AG04449 (cell line): Measurements from ENCODE around the gene APLP2.
A peak's percentile ranks its signal among the peaks of the same experiment; 100 is the strongest.

ENCODE experiments used
- CTCF ChIA-PET: fragments of 350-600 bp; formaldehyde crosslinking; extraction: SDS; loops from one replicate; lab custom pipeline; 2021; ENCODE audit warnings: antibody characterized with exemption; lab: Yijun Ruan, JAX
- POLR2A ChIA-PET: fragments of 400-600, 350-600 bp; formaldehyde crosslinking; extraction: SDS; loops from one replicate; lab custom pipeline; 2020; ENCODE audit warnings: antibody characterized with exemption, inconsistent platforms; lab: Yijun Ruan, JAX
- DNase-seq: peaks from one replicate; pipeline ENCODE4 v3.0.0-alpha.2; 2010; ENCODE audit warnings: low read depth, low spot score
- H3K4me3 ChIP-seq: 2 replicates; pipeline ENCODE4 v1.5.1; 2011; ENCODE audit warnings: low read depth, mild to moderate bottlenecking, control low read depth, low read length
- TF ChIP-seq, protein P1 (sequence below): IDR thresholded peaks from one replicate; pipeline ENCODE4 v1.5.1; 2011; ENCODE audit warnings: mild to moderate bottlenecking, moderate library complexity, low read length, control low read depth, inconsistent platforms; ENCODE audit not compliant: insufficient read depth; ENCODE audit errors: missing control alignments

The APLP2 gene

DNA sequence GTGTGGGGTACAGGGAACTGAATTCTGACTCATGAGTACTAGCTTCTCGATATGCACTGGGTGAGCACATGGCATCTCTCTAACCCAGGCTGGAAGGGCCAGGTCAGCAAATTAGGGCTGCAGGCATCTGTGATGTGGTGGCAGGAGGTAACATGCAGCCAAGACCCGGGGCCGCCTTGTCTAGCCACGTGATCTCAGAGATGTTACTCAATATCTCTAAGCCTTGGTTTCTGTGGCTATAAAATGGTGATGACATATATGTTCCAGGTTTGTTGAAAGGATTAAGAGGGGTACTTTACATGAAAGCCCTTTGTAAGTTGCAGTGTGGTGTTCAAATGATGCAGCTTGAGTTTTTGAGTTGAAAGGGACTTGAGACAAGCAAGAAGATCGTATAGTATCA is 93.0 kb downstream of the APLP2 start:
- ChIA-PET POLR2A (no interaction called here), CTCF (no interaction called here)
- TF ChIP-seq, protein P1, sequence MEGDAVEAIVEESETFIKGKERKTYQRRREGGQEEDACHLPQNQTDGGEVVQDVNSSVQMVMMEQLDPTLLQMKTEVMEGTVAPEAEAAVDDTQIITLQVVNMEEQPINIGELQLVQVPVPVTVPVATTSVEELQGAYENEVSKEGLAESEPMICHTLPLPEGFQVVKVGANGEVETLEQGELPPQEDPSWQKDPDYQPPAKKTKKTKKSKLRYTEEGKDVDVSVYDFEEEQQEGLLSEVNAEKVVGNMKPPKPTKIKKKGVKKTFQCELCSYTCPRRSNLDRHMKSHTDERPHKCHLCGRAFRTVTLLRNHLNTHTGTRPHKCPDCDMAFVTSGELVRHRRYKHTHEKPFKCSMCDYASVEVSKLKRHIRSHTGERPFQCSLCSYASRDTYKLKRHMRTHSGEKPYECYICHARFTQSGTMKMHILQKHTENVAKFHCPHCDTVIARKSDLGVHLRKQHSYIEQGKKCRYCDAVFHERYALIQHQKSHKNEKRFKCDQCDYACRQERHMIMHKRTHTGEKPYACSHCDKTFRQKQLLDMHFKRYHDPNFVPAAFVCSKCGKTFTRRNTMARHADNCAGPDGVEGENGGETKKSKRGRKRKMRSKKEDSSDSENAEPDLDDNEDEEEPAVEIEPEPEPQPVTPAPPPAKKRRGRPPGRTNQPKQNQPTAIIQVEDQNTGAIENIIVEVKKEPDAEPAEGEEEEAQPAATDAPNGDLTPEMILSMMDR, result no peak
- no peak overlapping the region for H3K4me3 ChIP-seq
- DNase-seq, result no peak

DNA sequence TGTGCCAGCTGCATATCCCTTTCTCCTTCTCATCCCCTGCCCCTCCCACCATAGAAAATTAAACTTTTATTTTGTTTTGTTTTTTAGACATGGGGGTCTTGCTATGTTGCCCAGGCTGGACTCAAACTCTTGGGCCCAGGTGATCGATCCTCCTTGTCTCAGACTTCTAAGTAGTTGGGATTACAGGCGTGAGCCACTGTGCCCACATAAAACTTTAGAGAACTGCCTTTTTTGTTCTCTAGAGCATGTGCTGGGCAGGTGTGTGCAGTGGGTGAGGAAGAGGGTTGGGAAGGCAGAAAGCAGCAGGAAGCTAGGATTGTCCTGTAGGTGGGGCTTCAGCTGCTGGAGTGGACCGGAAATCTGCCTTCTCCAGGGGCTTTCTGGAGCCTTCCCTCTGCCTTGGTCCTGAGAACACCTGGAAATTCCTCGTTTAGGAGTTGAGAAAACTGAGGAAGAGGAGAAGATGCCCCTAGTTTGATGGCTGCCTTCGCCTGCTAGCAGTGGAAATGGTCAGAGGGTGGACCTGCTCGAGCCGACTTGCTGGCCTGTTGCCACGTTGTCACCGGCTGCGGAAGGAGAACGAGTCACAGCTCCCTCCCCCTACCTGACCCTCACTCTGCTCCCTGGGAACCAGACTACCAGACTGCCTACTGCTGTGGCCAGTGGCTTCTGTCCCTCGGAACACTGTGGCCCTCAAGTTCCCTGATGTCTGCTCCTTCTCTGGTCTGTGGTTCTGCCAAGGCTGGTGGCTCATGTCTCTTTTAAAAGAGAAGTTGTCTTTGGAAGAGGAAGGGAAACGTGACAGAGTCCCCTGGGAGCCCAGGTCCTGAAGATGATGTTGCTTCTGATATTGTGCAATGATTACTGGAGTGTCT is 93.9 kb downstream of the APLP2 start:
- CTCF ChIA-PET, result no interaction called here
- POLR2A ChIA-PET, result no interaction called here
- no peak for DNase-seq
- TF ChIP-seq, protein P1, result no peak
- H3K4me3 ChIP-seq, result no peak overlapping the region

DNA sequence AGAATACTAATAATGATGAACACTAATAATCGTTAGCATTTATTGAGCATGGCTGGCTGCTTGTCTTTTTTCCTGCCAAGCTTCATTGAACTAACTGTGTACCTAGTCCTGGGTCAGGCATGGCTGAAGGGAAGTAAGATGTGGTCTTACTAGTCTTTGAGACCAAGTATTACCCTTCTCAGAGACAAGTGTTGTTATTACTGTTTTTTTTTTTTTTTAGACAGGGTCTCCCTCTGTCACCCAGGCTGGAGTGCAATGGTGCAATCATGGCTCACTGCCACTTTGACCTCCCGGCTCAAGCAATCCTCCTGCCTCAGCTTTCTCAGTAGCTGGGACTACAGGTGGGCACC is 94.5 kb downstream of the APLP2 start:
- no peak for DNase-seq
- ChIA-PET POLR2A (no interaction called here), CTCF (no interaction called here)
- no peak overlapping the region for H3K4me3 ChIP-seq
- TF ChIP-seq, protein P1, result no peak

DNA sequence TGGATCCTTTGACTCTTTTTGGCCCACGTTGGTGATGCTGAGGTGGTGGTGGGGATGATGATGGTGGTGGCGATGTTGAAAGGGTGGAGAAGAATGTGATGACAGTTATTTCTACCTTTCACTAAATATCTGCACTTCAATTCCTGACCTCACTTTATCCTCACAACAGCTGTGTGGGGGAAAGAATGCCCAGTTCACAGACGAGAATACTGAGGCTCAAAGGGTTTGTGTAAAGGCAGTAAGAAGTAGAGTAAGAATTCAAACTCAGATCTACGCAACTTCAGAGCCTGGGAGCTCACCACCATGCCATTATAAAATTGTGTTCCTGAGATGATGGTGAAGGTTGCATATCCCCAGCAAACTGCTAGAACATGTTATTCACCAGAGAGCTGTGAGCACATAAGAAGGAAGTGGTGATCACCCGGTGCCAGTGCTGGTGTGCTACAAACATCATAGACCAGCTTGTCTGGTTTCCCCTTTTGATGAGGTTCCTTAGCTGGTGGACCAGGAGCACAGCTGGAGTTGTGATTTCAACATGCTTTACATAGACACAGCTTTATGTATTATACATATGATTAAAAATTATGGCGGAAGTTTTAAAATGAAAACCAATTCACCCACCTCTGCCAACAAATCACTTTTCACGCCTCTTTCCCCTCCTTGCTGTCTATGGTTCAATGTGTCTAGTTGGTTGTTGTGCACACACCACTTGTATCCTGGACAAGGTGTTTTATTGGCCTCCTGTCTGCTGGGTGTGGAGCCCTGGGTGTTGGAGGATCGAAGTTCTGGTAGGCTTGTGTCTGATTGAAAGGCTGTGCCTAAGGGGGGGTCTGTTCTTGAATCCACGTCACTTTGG is 96.1 kb downstream of the APLP2 start:
- no peak overlapping the region for H3K4me3 ChIP-seq
- DNase-seq, result no peak
- TF ChIP-seq, protein P1, result no peak
- CTCF ChIA-PET, result interaction anchor here (1.7 kb wide), 1 partner anchor 34 kb away, joined by 6 read pairs; no protein-coding TSS in a partner anchor
- POLR2A ChIA-PET, result no interaction called here

DNA sequence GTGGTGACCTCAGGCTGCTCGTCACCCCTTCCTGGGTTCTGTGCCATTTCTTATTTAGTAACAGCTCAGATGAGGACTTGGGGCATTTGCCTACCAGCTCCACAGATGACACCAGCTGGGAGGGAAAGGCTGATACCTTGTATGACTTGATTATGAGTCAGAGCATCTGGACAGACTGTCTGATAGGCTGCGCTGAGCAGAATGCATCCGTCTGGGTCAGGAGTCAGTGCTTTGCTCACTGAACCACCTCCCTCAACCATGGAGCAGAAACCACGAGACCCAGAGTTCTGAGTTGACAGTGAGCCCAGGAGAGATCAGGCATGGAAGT is 96.7 kb downstream of the APLP2 start:
- no peak overlapping the region for H3K4me3 ChIP-seq
- peak; percentile 79 for DNase-seq
- CTCF ChIA-PET, result interaction anchor here (1.7 kb wide), 1 partner anchor 34 kb away, joined by 6 read pairs; no protein-coding TSS in a partner anchor
- POLR2A ChIA-PET, result no interaction called here
- TF ChIP-seq, protein P1, result no peak

DNA sequence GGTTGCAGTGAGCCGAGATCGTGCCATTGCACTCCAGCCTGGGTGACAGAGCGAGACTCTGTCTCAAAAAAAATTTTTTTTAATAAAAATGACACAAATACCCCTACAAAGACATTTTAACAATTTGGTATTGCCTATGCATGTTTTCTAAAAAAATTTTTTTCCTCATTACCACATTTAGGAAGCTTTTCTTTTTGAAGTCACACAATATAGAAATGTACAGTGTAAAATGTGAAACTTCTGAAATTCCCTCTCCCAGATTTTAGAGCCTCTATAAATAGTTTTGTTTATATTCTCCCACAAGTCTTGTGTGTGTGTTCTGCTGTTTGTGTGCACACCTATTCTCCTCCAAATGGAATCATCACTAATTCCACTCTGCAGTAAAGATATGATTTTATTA is 97.5 kb downstream of the APLP2 start:
- DNase-seq, result no peak
- no peak overlapping the region for H3K4me3 ChIP-seq
- ChIA-PET CTCF (no interaction called here), POLR2A (no interaction called here)
- TF ChIP-seq, protein P1, result no peak
